Karpas-422 (cell line): ENCODE measurements around the gene ACVR1. TPM values are rescaled to one million over a fixed set of nuclear protein-coding genes. Genes with fewer than 3 reads are reported as not detected.

ENCODE experiments used
- DNase-seq: peaks from one replicate; pipeline ENCODE4 v3.0.0-alpha.2; 2015
- H2AFZ ChIP-seq: fragments of 200-600 bp; sonication (generic); 2 replicates; pipeline ENCODE4 v1.6.1; 2014; ENCODE audit warnings: antibody characterized with exemption, low read length, mixed read lengths
- H3K27ac ChIP-seq: fragments of 200-600 bp; sonication (generic); 2 replicates; pipeline ENCODE4 v1.5.1; 2014; ENCODE audit warnings: mild to moderate bottlenecking, low read length, moderate library complexity
- H3K27me3 ChIP-seq: fragments of 200-600 bp; sonication (generic); 2 replicates; pipeline ENCODE4 v1.6.1; 2014; ENCODE audit warnings: low read length, mixed read lengths
- H3K36me3 ChIP-seq: fragments of 200-600 bp; sonication (generic); 2 replicates; pipeline ENCODE4 v1.6.1; 2014; ENCODE audit warnings: low read length, mixed read lengths; ENCODE audit not compliant: insufficient read depth
- H3K4me1 ChIP-seq: fragments of 200-600 bp; sonication (generic); 2 replicates; pipeline ENCODE4 v1.6.1; 2014; ENCODE audit warnings: mild to moderate bottlenecking, low read length, mixed read lengths
- H3K4me2 ChIP-seq: fragments of 200-600 bp; sonication (generic); 2 replicates; pipeline ENCODE4 v1.6.1; 2014; ENCODE audit warnings: low read length, low read depth, mild to moderate bottlenecking; ENCODE audit not compliant: poor library complexity, severe bottlenecking
- H3K4me3 ChIP-seq: fragments of 200-600 bp; sonication (generic); 2 replicates; pipeline ENCODE4 v1.5.1; 2014; ENCODE audit warnings: mild to moderate bottlenecking, antibody characterized with exemption, low read length, mixed read lengths
- H3K79me2 ChIP-seq: fragments of 200-600 bp; sonication (generic); 2 replicates; pipeline ENCODE4 v1.6.1; 2014; ENCODE audit warnings: mild to moderate bottlenecking, low read length, mixed read lengths
- H3K9ac ChIP-seq: fragments of 200-600 bp; sonication (generic); 2 replicates; pipeline ENCODE4 v1.6.0; 2014; ENCODE audit warnings: low read length
- H3K9me2 ChIP-seq: fragments of 200-600 bp; sonication (generic), shearing (Covaris generic); replicated peaks from 2 replicates; pipeline ENCODE4 v1.6.0; 2014; ENCODE audit warnings: mild to moderate bottlenecking, low read length, moderate library complexity; ENCODE audit not compliant: insufficient read depth
- H3K9me3 ChIP-seq: fragments of 300-700, 200-600 bp; sonication (generic); 2 replicates; pipeline ENCODE4 v1.6.1; 2014; ENCODE audit warnings: low read length, mixed read lengths
- H4K20me1 ChIP-seq: fragments of 200-600 bp; sonication (generic); 2 replicates; pipeline ENCODE4 v1.6.1; 2014; ENCODE audit warnings: mild to moderate bottlenecking, antibody characterized with exemption, low read length, low read depth; ENCODE audit not compliant: insufficient read depth
- total RNA-seq: library from RNA; depleted of rRNA; stranded (reverse); fragments of >200 nt; shearing (Covaris generic); gene quantifications from 2 replicates; pipeline ENCODE4 v1.2.3, GENCODE V29; 2014; ENCODE audit warnings: low replicate concordance

ACVR1 gene
- total RNA-seq, 1 experiment from 2014 or later, result 0.07 TPM

DNA sequence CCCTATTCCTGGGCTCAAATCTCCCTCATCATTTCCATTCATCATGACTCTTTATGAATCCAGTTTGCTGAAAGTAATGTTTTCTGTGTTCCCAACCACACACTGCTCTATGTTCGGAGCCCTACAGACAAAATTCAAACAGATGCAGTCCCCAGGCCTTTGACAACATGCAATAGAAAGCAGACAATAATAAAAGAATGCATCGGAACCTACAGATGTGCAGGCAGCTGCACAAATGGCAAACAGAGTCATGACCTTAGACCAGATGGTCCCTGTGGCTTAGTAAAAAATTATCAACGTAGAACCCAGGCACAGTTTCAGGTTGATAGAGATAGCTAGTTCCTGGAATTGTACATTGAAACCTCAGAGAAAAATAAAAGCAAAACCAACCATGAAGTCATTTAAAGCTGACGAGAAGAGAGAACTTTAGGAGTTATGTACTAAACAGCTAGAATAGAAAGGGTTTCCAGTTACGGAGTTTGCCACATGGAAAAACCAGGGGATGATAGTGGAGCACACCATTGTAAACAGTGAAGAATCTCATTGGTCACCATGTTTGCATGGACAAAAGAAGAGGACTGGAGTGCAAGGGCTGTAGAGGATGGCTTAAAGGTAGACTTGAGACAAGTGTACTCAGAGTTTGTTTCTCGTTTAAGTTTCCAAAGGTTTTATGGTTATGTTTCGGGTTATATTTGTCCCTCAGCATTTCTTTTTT, 23.2 kb upstream of the ACVR1 start:
- no peaks in the 10 kb centered on the region for H3K4me1 ChIP-seq
- no peak for DNase-seq

DNA sequence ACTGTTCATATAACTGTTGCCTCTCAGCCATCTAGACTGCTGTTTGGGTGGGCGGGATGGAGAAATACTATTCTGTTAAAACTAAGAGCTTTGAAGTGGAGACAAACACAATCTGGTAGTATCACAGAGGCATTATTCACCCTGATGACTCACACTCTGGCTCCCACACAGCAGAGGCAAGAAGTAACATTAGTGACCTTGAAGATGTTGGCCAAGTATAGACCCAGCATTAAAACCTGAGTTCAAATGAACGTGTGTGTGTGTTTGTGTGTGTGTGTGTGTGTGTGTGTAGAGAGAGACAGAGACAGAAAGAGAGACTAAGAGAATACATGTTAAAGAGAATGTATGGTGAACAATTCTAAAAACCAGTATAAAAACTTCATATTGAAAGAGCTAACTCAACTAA, 22.5 kb upstream of the ACVR1 start:
- Histone ChIP-seq H3K9me2 (no peaks in the 10 kb centered on the region), H3K4me1 (no peaks in the 10 kb centered on the region), H3K36me3 (no peaks in the 10 kb centered on the region), H3K9ac (no peak overlapping the region), H3K4me2 (no peak overlapping the region), H4K20me1 (no peaks in the 10 kb centered on the region), H3K4me3 (no peak overlapping the region), H3K79me2 (no peaks in the 10 kb centered on the region), H3K27ac (no peak overlapping the region), H3K27me3 (no peaks in the 10 kb centered on the region), H3K9me3 (no peaks in the 10 kb centered on the region), H2AFZ (no peak overlapping the region)
- no peak for DNase-seq

More for the DNA sequence above, 23.2 kb upstream of the ACVR1 start:
- Histone ChIP-seq H3K27me3 (no peaks in the 10 kb centered on the region), H3K79me2 (no peaks in the 10 kb centered on the region), H3K9me3 (no peaks in the 10 kb centered on the region), H3K27ac (no peak overlapping the region), H3K9ac (no peak overlapping the region), H3K36me3 (no peaks in the 10 kb centered on the region), H3K4me3 (no peak overlapping the region), H4K20me1 (no peaks in the 10 kb centered on the region), H3K4me2 (no peak overlapping the region), H3K9me2 (no peaks in the 10 kb centered on the region), H2AFZ (no peak overlapping the region)

DNA sequence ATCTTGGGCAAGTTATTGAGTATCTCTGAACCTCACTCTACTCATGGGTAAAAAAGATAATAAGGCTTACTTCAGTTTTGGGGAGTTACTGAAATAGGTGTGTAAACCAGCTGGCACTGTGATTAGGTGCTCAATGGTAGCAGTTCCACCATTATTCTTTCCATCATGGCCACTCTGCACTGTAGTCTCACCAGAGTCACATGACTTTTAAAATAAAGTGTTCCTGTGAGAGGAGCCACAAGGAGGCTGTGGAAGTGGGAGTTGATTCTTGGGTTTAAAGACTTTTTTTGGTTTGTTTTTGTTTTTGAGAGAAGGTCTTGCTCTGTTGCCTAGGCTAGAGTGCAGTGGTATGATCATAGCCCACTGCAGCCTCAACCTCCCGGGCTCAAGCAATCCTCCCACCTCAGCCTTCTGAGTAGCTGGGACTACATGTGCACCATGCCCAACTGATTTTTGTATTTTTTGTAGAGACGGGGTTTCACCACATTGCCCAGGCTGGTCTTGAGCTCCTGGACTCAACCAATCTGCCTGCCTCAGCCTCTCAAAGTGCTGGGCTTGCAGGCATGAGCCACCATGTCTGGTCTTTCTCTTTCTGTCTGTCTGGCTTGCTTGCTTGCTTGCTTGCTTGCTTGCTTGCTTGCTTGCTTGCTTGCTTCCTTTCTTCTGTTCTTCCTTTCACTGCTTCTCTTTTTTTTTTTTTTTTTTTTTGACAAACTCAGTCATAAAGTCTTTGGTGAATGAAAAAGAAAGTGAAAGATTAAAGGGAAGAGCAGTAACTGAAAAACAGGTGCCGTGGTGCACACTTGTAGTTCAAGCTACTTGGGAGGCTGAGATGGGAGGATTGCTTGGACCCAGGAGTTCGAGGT, 21.2 kb upstream of the ACVR1 start:
- no peak overlapping the region for H3K27ac ChIP-seq
- H3K4me3 ChIP-seq, result no peak overlapping the region
- no peaks in the 10 kb centered on the region for H3K9me2 ChIP-seq
- H3K9me3 ChIP-seq, result no peaks in the 10 kb centered on the region
- no peaks in the 10 kb centered on the region for H3K4me1 ChIP-seq
- H2AFZ ChIP-seq, result no peak overlapping the region
- H3K79me2 ChIP-seq, result no peaks in the 10 kb centered on the region
- no peak for DNase-seq
- H3K4me2 ChIP-seq, result no peak overlapping the region
- H4K20me1 ChIP-seq, result no peaks in the 10 kb centered on the region
- H3K36me3 ChIP-seq, result no peaks in the 10 kb centered on the region
- no peak overlapping the region for H3K9ac ChIP-seq
- no peaks in the 10 kb centered on the region for H3K27me3 ChIP-seq

DNA sequence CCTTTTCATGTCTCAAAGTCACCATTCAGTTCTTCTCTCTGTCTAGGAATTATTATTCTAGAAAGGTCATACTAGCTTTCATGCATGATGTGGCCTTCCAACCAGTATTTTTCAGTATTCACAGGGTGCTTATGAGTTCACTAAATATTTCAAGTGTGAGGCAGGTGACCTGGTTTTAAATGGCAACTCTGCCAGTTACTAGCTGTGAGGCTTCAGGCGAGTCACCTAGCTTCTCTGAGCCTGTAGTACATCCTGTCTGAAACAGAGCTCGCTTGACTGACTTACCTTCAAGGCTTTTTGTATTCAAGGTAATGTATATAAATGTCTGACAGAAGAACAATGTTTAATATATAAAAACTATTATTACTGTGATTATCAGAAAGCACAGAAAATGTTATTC, 19.4 kb upstream of the ACVR1 start:
- Histone ChIP-seq H3K27ac (no peak overlapping the region), H3K4me3 (no peak overlapping the region), H3K9ac (no peak overlapping the region), H3K27me3 (no peaks in the 10 kb centered on the region), H3K9me3 (no peaks in the 10 kb centered on the region), H3K79me2 (no peaks in the 10 kb centered on the region), H3K4me2 (no peak overlapping the region), H2AFZ (no peak overlapping the region), H3K4me1 (no peaks in the 10 kb centered on the region), H4K20me1 (no peaks in the 10 kb centered on the region), H3K36me3 (no peaks in the 10 kb centered on the region), H3K9me2 (no peaks in the 10 kb centered on the region)
- no peak for DNase-seq

DNA sequence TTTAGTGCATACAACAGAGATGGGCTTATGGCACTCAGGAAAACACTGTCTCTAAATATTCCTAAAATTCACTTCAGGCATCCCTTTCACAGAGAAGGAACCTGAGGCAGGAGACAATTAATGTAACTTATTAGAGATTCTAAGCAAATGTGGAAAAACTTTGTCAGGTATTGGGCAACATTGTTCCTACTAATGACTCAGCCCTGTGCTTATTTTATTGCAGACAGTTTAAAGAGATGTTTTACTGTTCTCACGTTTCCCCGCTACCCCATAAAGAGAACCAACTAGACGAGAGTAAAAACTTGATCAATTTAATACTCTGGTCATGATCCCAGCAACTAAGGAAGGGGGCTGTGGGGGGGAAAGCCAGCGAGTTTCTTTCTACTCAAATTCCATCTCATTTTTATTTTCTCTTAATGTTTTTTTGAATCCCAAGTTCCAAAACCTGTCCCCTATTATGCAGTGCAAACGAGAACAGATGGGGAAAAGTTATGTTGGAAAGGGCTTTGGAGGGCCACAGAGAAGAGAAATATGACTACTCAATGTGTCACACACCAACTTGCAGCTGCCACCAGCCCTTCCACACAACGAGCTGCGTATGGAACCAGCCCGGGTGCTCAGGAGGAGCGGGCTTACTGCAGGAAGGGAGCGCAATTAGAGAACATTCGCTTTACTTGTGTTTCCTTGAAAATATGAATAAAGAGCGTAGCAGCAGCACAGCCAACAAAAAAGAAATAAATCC, 18.7 kb upstream of the ACVR1 start:
- H3K27ac ChIP-seq, result no peak overlapping the region
- H3K79me2 ChIP-seq, result no peaks in the 10 kb centered on the region
- H3K4me1 ChIP-seq, result no peaks in the 10 kb centered on the region

DNA sequence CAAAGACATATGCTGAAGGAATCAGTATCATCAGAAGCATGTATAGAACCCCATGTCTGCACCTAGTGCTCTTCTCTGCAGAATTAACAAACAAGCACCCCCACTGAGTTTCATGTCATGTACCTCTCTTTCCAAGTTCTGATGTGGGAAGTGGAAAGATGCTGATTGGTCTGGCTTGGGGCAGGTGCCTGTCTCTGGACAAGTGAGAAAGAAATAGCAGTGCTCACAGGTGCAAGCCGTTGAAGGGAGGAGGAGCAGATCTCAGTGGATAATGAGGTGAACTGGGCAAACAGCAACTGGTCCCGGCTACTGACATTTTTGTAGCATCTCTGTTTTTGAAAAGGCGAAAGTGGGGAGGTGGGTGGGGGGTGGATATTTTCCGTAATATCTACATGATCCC, 17.5 kb upstream of the ACVR1 start:
- DNase-seq, result no peak
- H3K27me3 ChIP-seq, result no peaks in the 10 kb centered on the region
- H3K9ac ChIP-seq, result no peak overlapping the region
- H3K4me1 ChIP-seq, result no peaks in the 10 kb centered on the region
- H3K27ac ChIP-seq, result no peak overlapping the region
- no peaks in the 10 kb centered on the region for H3K79me2 ChIP-seq
- H4K20me1 ChIP-seq, result no peaks in the 10 kb centered on the region
- no peaks in the 10 kb centered on the region for H3K9me3 ChIP-seq
- H3K36me3 ChIP-seq, result no peaks in the 10 kb centered on the region
- no peak overlapping the region for H2AFZ ChIP-seq
- no peaks in the 10 kb centered on the region for H3K9me2 ChIP-seq
- H3K4me3 ChIP-seq, result no peak overlapping the region
- H3K4me2 ChIP-seq, result no peak overlapping the region

More for the DNA sequence above, 18.7 kb upstream of the ACVR1 start:
- no peaks in the 10 kb centered on the region for H3K9me2 ChIP-seq
- H4K20me1 ChIP-seq, result no peaks in the 10 kb centered on the region
- no peak for DNase-seq
- no peak overlapping the region for H3K4me3 ChIP-seq
- no peak overlapping the region for H2AFZ ChIP-seq
- H3K9ac ChIP-seq, result no peak overlapping the region
- H3K4me2 ChIP-seq, result no peak overlapping the region
- no peaks in the 10 kb centered on the region for H3K27me3 ChIP-seq
- H3K36me3 ChIP-seq, result no peaks in the 10 kb centered on the region
- no peaks in the 10 kb centered on the region for H3K9me3 ChIP-seq

DNA sequence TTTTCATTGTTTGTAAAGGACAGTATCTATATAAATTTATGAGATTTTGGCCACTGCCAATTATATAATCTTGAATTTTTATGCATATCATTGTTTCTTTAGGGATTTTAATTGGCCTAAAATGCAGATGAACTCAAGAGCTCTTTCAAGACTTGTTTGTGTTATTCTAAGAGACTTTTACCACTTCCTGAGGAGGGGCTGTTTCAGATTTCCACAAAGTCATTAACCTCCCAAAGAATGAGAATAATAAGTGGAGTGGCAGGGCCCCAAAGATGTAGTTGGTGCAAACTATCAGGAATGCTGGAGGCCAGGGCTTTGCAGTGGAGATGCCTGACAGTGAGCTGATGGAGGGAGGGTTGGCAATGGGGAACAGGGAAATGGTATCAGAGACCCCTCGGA, 15.5 kb upstream of the ACVR1 start:
- H3K9me2 ChIP-seq, result no peaks in the 10 kb centered on the region
- H3K79me2 ChIP-seq, result no peaks in the 10 kb centered on the region
- H3K9me3 ChIP-seq, result no peaks in the 10 kb centered on the region
- no peak overlapping the region for H2AFZ ChIP-seq
- no peaks in the 10 kb centered on the region for H3K36me3 ChIP-seq
- H4K20me1 ChIP-seq, result no peaks in the 10 kb centered on the region
- H3K4me2 ChIP-seq, result no peak overlapping the region
- no peak overlapping the region for H3K9ac ChIP-seq
- no peak overlapping the region for H3K4me3 ChIP-seq
- no peak overlapping the region for H3K27ac ChIP-seq
- DNase-seq, result no peak
- no peaks in the 10 kb centered on the region for H3K27me3 ChIP-seq
- H3K4me1 ChIP-seq, result no peaks in the 10 kb centered on the region
